Lower leg skin (tissue), 3 donors: ENCODE data around the gene MRM2.

ENCODE experiments used
- CTCF ChIP-seq, 3 donors: fragments of 450-650 bp; IDR thresholded peaks; one replicate each; pipeline ENCODE4 v1.5.1; 2016; ENCODE audit warnings: antibody characterized with exemption in 3 of 3, mild to moderate bottlenecking in 3 of 3, moderate library complexity in 2 of 3
- POLR2A ChIP-seq, 2 donors: fragments of 450-650 bp; IDR thresholded peaks; one replicate each; pipeline ENCODE4 v1.6.1; 2016 to 2017; ENCODE audit warnings: antibody characterized with exemption in 2 of 2, mild to moderate bottlenecking in 1 of 2, moderate library complexity in 1 of 2

- no peak for TF ChIP-seq CTCF (IDR thresholded peaks at IDR 0.05)
- no peak for TF ChIP-seq POLR2A (IDR thresholded peaks at IDR 0.05)
Observed at GRCh38 chr7:2251381-2251780, 9.4 kb upstream of the MRM2 start.
